NCI-H345 treated with DMSO at 0.1 percent for 48 hours (cell line): ENCODE results near the gene SYNE2.

Experiments used
- DNase-seq: peaks from one replicate; lab custom pipeline; 2025; ENCODE audit not compliant: unreplicated experiment; lab: John Stamatoyannopoulos, UW

SYNE2 gene

DNA sequence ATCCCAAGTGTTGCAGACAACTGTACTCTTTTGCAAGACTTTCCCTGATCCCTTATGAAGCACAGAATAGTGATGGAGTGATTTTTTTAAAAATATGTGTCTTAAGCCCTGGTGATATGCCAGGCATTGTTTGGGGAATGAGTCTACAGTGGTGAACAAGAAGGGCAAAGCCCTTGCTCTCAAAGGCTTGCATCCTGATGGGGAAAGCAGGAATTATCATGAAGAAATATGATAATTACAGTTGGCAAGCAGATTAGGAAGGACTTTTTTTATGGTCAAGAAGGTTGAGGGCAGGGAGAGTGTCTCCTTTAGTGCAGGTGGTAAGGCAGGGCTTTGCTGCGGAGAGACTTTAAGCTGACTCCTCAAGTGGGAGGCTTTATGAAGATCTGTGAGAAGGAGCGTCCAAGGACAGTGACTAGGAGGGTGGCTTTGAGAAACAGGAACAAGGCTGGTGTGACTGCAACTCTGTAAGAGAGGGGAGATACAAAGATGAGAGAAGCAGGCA is 100.2 kb downstream of the SYNE2 start:
- DNase-seq: no peak

GRCh38 chr14:63956326-63956725 is 103.5 kb downstream of the SYNE2 start:
- no peak for DNase-seq

DNA sequence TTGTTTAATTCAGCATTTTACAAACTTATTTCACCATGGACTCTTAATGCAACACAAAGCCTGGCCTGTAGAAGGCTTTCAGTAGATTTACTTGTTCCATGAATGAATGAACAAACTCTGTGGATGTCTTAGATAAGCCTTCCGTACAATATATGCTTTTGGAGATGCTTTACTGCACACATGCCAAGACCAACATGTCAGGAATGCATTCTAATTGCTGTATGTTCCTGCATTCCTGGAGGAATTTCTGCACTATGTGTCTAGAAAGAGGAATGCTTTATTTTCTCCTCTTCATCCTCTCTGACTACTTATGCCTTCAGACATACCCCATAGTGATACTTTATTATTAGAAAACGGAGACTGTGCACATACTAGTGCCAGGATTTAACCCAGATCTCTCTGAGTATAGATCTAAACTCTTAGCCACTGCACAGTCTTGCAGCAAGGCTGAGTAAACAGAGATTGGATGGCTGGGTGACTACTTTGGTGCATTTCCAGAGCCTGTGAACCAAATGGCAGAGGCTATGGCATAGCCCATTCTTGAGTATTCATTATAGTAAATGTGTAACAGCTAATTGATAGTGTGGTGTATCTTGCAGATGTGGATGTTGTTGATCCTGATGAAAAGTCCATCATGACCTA is 108.2 kb downstream of the SYNE2 start:
- DNase-seq: no peak

- DNase-seq: no peak
Measured at GRCh38 chr14:63962906-63963305, 110.1 kb downstream of the SYNE2 start.

DNA sequence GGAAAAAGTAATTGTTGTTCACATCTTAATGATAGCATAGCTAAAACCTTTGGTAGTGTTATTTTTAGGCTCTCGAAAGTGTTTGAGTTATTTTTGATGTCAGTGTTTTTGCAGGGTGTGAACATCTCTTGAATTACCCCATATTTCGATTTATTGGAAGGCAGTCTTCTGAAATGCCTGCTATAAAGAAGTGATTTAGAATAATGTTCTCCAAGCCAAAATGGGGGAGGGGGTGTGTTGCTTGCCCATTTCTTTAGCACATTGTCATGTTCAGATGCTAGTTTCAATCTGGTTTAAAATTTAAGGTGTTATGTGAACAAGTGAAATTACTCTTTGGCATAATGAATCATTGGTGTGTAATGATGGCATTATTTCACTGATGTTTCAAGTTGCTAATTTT is 110.6 kb downstream of the SYNE2 start:
- no peak for DNase-seq

DNA sequence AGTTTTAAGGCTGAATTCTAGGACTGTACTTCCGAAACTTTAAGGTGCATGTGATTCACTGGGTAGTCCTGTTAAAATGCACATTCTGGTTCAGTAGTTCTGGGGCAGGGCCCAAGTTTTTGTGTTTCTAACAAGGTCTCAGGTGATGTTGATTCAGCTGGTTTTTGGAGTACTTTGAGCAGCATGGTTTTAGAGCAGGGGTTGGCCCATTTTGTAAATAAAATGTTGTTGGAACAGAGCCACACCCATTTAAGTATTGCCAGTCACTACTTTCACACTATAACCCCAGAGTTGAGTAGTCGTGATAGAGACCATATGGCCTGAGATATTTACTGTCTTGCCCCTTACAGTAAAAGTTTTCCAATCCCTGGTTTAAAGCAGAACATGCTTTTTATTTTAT is 111.3 kb downstream of the SYNE2 start:
- DNase-seq: peak; percentile 18

- no peak for DNase-seq
Measured at GRCh38 chr14:63966407-63966806, 113.6 kb downstream of the SYNE2 start.

- DNase-seq: no peak
Measured at GRCh38 chr14:63972323-63972932, 119.6 kb downstream of the SYNE2 start.

DNA sequence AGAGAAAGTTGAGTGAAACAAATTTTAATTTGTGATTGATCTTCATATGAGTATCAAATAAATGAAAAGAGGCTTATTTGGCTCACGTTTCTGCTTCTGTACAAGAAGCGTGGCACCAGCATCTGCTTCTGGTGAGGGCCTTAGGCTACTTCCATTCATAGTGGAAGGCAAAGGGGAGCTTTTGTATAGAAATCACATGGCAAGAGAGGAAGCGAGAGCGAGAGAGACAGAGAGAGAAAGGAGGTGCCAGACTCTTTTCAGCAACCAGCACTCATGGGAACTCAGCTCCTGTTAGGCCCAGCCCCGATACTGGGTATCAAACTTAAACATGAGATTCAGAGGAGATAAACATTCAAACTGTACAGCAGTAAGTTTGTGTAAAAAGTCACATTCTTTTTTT is 121.4 kb downstream of the SYNE2 start:
- DNase-seq: no peak

GRCh38 chr14:63981569-63981968 is 128.8 kb downstream of the SYNE2 start:
- DNase-seq: no peak

DNA sequence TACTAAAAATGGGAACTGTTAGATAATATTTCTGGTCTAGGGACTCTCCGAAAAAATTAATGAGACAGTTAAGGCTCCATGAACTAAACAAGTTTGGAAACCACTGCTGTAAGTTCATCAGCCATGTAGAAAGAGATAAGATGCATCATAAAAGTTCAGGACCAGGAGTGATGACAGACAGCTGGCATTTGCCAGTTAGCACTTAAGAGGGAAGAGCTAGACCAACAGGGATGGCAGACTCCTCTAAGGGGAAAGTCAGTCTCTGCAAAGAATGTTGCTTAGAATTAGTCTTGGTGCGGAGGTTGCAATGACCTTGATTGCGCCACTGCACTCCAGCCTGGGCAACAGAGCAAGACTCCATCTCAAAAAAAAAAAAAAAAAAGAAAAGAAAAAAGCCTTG is 129.4 kb downstream of the SYNE2 start:
- no peak for DNase-seq

DNA sequence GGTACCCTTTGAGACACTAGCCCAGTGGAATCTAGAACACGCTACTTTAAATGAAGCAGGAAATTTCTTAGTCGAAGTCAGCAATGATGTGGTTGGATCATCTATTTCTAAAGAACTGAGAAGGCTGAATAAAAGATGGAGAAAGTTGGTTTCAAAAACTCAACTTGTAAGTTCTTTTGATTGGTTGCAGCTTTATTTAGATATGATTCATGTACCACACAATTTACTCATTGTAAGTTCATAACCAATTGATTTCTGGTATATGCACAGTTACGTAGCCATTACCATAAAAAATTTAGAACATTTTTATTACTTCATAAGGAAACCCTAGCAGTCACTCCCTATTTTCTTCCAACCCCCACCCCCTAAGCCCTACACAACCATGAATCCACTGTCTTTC is 129.8 kb downstream of the SYNE2 start:
- DNase-seq: no peak

- no peak for DNase-seq
Measured at GRCh38 chr14:63986789-63987533, 134.2 kb downstream of the SYNE2 start.

GRCh38 chr14:63988579-63988978 is 135.8 kb downstream of the SYNE2 start:
- no peak for DNase-seq

- DNase-seq: no peak
Measured at GRCh38 chr14:63991833-63992232, 139.0 kb downstream of the SYNE2 start.

- DNase-seq: no peak
Measured at GRCh38 chr14:63992858-63993257, 140.1 kb downstream of the SYNE2 start.

- no peak for DNase-seq
Measured at GRCh38 chr14:63993992-63994391, 141.2 kb downstream of the SYNE2 start.

- no peak for DNase-seq
Measured at GRCh38 chr14:63995285-63995684, 142.5 kb downstream of the SYNE2 start.

DNA sequence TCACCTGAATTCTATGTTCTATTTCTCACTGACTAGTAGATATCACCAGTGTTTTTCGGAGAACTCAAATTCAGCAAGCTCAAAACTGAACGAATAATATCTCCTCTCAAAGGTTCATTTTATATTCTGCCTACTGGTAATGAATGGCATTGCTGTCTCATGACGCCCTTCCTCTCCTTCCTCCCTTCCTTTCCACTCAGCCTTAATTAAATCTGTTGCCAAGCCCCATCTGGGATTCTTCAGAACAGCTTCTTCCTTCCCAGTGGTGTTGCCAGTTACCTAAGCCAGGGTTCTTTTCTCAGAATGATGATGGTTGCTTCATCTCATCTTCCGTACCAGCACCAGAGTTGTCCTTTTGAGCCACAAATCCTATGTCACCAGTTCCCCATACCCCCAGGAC is 143.2 kb downstream of the SYNE2 start:
- no peak for DNase-seq

DNA sequence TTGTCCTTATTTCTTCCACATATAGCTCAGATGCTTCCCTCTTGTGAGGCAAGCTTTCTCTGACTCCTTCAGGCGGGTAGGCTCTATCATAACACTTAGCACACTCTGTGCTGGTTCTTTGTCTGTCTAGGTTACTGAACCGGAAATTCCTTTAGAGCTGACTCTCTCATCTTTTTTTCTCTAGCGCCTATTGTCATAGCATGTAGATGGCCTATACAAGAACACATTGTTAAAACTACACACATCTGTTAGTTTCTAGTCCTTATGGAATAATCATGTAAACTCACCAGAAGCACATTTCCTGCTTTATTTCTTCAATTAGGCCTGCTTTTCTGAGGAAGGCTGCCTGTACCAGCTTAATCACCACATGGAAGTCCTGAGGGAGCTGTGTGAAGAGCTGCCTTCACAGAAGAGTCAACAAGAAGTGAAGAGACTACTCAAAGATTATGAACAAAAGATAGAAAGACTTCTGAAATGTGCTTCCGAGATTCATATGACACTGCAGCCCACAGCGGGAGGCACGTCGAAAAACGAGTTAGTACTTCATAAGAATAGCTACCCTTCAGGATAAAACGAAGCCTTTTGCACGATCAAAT is 143.9 kb downstream of the SYNE2 start:
- DNase-seq: no peak

GRCh38 chr14:64000749-64001148 is 147.9 kb downstream of the SYNE2 start:
- DNase-seq: no peak

DNA sequence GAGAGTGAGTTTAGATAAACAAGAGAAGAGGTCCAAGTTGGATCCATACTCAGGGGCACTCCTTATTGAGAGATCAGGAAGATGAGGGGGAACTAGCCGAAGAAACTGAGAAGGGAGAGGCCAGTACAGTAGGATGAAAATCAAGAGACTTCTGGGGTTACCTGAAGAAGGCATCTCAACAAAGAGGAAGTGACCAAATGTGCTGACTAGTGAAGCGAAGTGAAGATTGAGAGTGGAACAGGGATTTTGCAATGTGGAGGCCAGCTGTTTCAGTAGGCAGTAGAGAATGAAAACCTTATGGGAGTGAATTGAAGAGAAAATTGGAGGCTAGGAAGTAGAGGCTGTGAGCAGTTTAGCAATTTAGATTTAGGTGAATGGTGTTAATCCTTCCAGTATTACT is 153.0 kb downstream of the SYNE2 start:
- DNase-seq: no peak
